DOHH2 (cell line): ENCODE results near the gene FERMT1.
"Not testable (repeated sequence)": the region's sequence is repeated elsewhere in the genome, so short reads cannot be mapped to it uniquely, and the experiment has no call there.

Source experiments
- H3F3A ChIP-seq: fragments of 200-600 bp; sonication (generic), shearing (Covaris generic); 2 replicates; pipeline ENCODE4 v1.6.0; 2016; ENCODE audit warnings: antibody characterized with exemption, mild to moderate bottlenecking; ENCODE audit not compliant: control insufficient read depth, insufficient read depth
- H3K27ac ChIP-seq: fragments of 200-600 bp; sonication (generic); 2 replicates; pipeline ENCODE4 v1.5.1; 2014; ENCODE audit warnings: low read depth, mild to moderate bottlenecking, low read length, moderate library complexity
- H3K27me3 ChIP-seq: fragments of 200-600 bp; sonication (generic); 2 replicates; pipeline ENCODE4 v1.6.1; 2014; ENCODE audit warnings: mild to moderate bottlenecking, low read length, mixed read lengths; ENCODE audit not compliant: control insufficient read depth
- H3K36me3 ChIP-seq: fragments of 200-600 bp; sonication (generic); 2 replicates; pipeline ENCODE4 v1.6.1; 2014; ENCODE audit warnings: mild to moderate bottlenecking, low read length, moderate library complexity, mixed read lengths; ENCODE audit not compliant: control insufficient read depth
- H3K4me1 ChIP-seq: fragments of 200-600 bp; sonication (generic); 2 replicates; pipeline ENCODE4 v1.6.1; 2014; ENCODE audit warnings: mild to moderate bottlenecking, low read length, mixed read lengths; ENCODE audit not compliant: control insufficient read depth
- H3K4me2 ChIP-seq: fragments of 200-600 bp; sonication (generic); 2 replicates; pipeline ENCODE4 v1.6.0; 2014; ENCODE audit warnings: mild to moderate bottlenecking, low read length, moderate library complexity
- H3K4me3 ChIP-seq: fragments of 200-600 bp; sonication (generic); 2 replicates; pipeline ENCODE4 v1.5.1; 2014; ENCODE audit warnings: mild to moderate bottlenecking, low read length, mixed read lengths
- H3K79me2 ChIP-seq: fragments of 200-600 bp; sonication (generic); 2 replicates; pipeline ENCODE4 v1.6.1; 2014; ENCODE audit warnings: mild to moderate bottlenecking, low read length, mixed read lengths; ENCODE audit not compliant: control insufficient read depth
- H3K9me2 ChIP-seq: fragments of 200-600 bp; sonication (generic); replicated peaks from 2 replicates; pipeline ENCODE4 v1.6.1; 2014; ENCODE audit warnings: mild to moderate bottlenecking, low read length, mixed read lengths; ENCODE audit not compliant: control insufficient read depth
- H3K9me3 ChIP-seq: fragments of 200-600 bp; sonication (generic); 2 replicates; pipeline ENCODE4 v1.6.1; 2014; ENCODE audit warnings: antibody characterized with exemption, low read length, mixed read lengths; ENCODE audit not compliant: control insufficient read depth, insufficient read depth
- H4K20me1 ChIP-seq: fragments of 200-600 bp; sonication (generic); 2 replicates; pipeline ENCODE4 v1.6.0; 2014; ENCODE audit warnings: low read depth, mild to moderate bottlenecking, antibody characterized with exemption, low read length, moderate library complexity; ENCODE audit not compliant: control insufficient read depth, insufficient read depth
- CTCF ChIP-seq: fragments of 200-600 bp; sonication (generic); IDR thresholded peaks from one replicate; pipeline ENCODE4 v1.5.1; 2014; ENCODE audit warnings: antibody characterized with exemption, mild to moderate bottlenecking, low read depth, low read length; ENCODE audit not compliant: poor library complexity, severe bottlenecking
- EZH2phosphoT487 ChIP-seq: fragments of 200-600 bp; sonication (generic); IDR thresholded peaks from 2 replicates; pipeline ENCODE4 v1.6.1; 2017; ENCODE audit warnings: borderline replicate concordance, mild to moderate bottlenecking, antibody characterized with exemption, low read length, moderate library complexity, mixed read lengths

The FERMT1 gene

GRCh38 chr20:6114696-6115095 is 8.1 kb downstream of the FERMT1 start:
- no peak overlapping the region for H3K27ac ChIP-seq
- TF ChIP-seq CTCF (no peak), EZH2phosphoT487 (no peak)
- no peaks in the 10 kb centered on the region for H3K36me3 ChIP-seq
- no peaks in the 10 kb centered on the region for H3K4me1 ChIP-seq
- H3K9me2 ChIP-seq: no peaks in the 10 kb centered on the region
- H3K4me3 ChIP-seq: no peak overlapping the region
- no peaks in the 10 kb centered on the region for H3F3A ChIP-seq
- H3K79me2 ChIP-seq: no peaks in the 10 kb centered on the region
- no peak overlapping the region for H3K4me2 ChIP-seq
- no peaks in the 10 kb centered on the region; the same call in 1 of the 2 replicates for H3K9me3 ChIP-seq
- H4K20me1 ChIP-seq: no peaks in the 10 kb centered on the region
- H3K27me3 ChIP-seq: no peaks in the 10 kb centered on the region

GRCh38 chr20:6113951-6114350 is 8.9 kb downstream of the FERMT1 start:
- Histone ChIP-seq H3K4me3 (no peak overlapping the region), H3K79me2 (no peaks in the 10 kb centered on the region), H3K4me1 (no peaks in the 10 kb centered on the region), H3K9me2 (no peaks in the 10 kb centered on the region), H4K20me1 (no peaks in the 10 kb centered on the region), H3K27me3 (no peaks in the 10 kb centered on the region), H3K4me2 (no peak overlapping the region), H3F3A (no peaks in the 10 kb centered on the region), H3K27ac (no peak overlapping the region), H3K9me3 (no peaks in the 10 kb centered on the region; the same call in 1 of the 2 replicates), H3K36me3 (no peaks in the 10 kb centered on the region)
- TF ChIP-seq CTCF: no peak
- no peak for TF ChIP-seq EZH2phosphoT487

- not testable (repeated sequence) for H3K9me3 ChIP-seq, H4K20me1 ChIP-seq, H3K79me2 ChIP-seq, H3K27ac ChIP-seq, H3K27me3 ChIP-seq, H3F3A ChIP-seq, H3K9me2 ChIP-seq, H3K36me3 ChIP-seq, H3K4me1 ChIP-seq, H3K4me2 ChIP-seq, H3K4me3 ChIP-seq
These were observed 9.9 kb downstream of the FERMT1 start for GRCh38 chr20:6112965-6113364.

- TF ChIP-seq CTCF: no peak
- TF ChIP-seq EZH2phosphoT487: no peak
- Histone ChIP-seq H3K9me3 (no peaks in the 10 kb centered on the region), H3K9me2 (no peaks in the 10 kb centered on the region), H3K27ac (no peak overlapping the region), H3K4me1 (no peaks in the 10 kb centered on the region), H3K4me2 (no peak overlapping the region), H3K4me3 (no peak overlapping the region), H3K27me3 (no peaks in the 10 kb centered on the region), H3K79me2 (no peaks in the 10 kb centered on the region), H3F3A (no peaks in the 10 kb centered on the region), H3K36me3 (no peaks in the 10 kb centered on the region), H4K20me1 (no peaks in the 10 kb centered on the region)
These were observed 14.5 kb downstream of the FERMT1 start for GRCh38 chr20:6108330-6108729.
